Bronchial epithelial cell (primary cell): ENCODE data around the gene SPAG8. TPM values are rescaled to one million over a fixed set of nuclear protein-coding genes. Genes with fewer than 3 reads are reported as not detected.

Experiments used
- DNase-seq: peaks from one replicate; pipeline ENCODE4 v3.0.0-alpha.2; 2010; ENCODE audit warnings: low read depth
- FAIRE-seq: peaks from 2 replicates; lab custom pipeline; 2011; peaks lifted over from hg19 to GRCh38; lab: Jason Lieb, UNC
- H3K27me3 ChIP-seq: 2 replicates; pipeline ENCODE4 v1.5.1; 2011; ENCODE audit warnings: low read length; ENCODE audit not compliant: control insufficient read depth, insufficient read depth
- H3K36me3 ChIP-seq: 2 replicates; pipeline ENCODE4 v1.5.1; 2011; ENCODE audit warnings: low read length; ENCODE audit not compliant: control insufficient read depth, insufficient read depth
- H3K4me3 ChIP-seq: 2 replicates; pipeline ENCODE4 v1.5.1; 2011; ENCODE audit warnings: mild to moderate bottlenecking, low read depth, low read length, control low read depth
- CTCF ChIP-seq: IDR thresholded peaks from 2 replicates; pipeline ENCODE4 v1.5.1; 2011; ENCODE audit warnings: mild to moderate bottlenecking, moderate library complexity, low read length, control low read depth, inconsistent platforms; ENCODE audit not compliant: insufficient read depth, severe bottlenecking
- total RNA-seq: library from RNA; depleted of rRNA; stranded (reverse); fragments of >200 nt; gene quantifications from 2 replicates; pipeline ENCODE4 v1.2.1, GENCODE V29; 2014

The SPAG8 gene
- total RNA-seq, 1 donor from 2014 or later: 0.26 TPM

- Histone ChIP-seq H3K4me3 (no peak overlapping the region), H3K27me3 (no peaks in the 10 kb centered on the region), H3K36me3 (no peaks in the 10 kb centered on the region)
- no peak for TF ChIP-seq CTCF
- DNase-seq (peak; percentile 100), FAIRE-seq (peak; percentile 98)
Measured at GRCh38 chr9:35798658-35799374, 13.2 kb downstream of the SPAG8 start.

- no peaks in the 10 kb centered on the region for H3K27me3 ChIP-seq
- FAIRE-seq (no peak), DNase-seq (peak; percentile 24)
- no peak for TF ChIP-seq CTCF
- no peak overlapping the region for H3K4me3 ChIP-seq
- no peaks in the 10 kb centered on the region for H3K36me3 ChIP-seq
Measured at GRCh38 chr9:35797311-35798109, 14.6 kb downstream of the SPAG8 start.

GRCh38 chr9:35795695-35796094 lies 16.4 kb downstream of the SPAG8 start:
- no peak overlapping the region for H3K4me3 ChIP-seq
- no peak for TF ChIP-seq CTCF
- no peaks in the 10 kb centered on the region for H3K36me3 ChIP-seq
- DNase-seq: peak; percentile 74
- no peak for FAIRE-seq
- no peaks in the 10 kb centered on the region for H3K27me3 ChIP-seq

GRCh38 chr9:35793461-35793860 lies 18.6 kb downstream of the SPAG8 start:
- FAIRE-seq (no peak), DNase-seq (no peak)
- no peak overlapping the region for H3K4me3 ChIP-seq
- H3K27me3 ChIP-seq: no peaks in the 10 kb centered on the region
- H3K36me3 ChIP-seq: no peaks in the 10 kb centered on the region
- no peak for TF ChIP-seq CTCF

- Histone ChIP-seq H3K4me3 (no peak overlapping the region), H3K36me3 (no peaks in the 10 kb centered on the region), H3K27me3 (no peaks in the 10 kb centered on the region)
- no peak for FAIRE-seq
- no peak for DNase-seq
- no peak for TF ChIP-seq CTCF
Measured at GRCh38 chr9:35792826-35793225, 19.2 kb downstream of the SPAG8 start.
